ENCODE measurements around the gene HNF1B. TPM values are rescaled to one million over a fixed set of nuclear protein-coding genes. Genes with fewer than 3 reads are reported as not detected.

HNF1B gene
- total RNA-seq, 3 donors from 2014 or later (not counting 1 experiment from before 2014, with no cell fraction given) = not detected

DNA sequence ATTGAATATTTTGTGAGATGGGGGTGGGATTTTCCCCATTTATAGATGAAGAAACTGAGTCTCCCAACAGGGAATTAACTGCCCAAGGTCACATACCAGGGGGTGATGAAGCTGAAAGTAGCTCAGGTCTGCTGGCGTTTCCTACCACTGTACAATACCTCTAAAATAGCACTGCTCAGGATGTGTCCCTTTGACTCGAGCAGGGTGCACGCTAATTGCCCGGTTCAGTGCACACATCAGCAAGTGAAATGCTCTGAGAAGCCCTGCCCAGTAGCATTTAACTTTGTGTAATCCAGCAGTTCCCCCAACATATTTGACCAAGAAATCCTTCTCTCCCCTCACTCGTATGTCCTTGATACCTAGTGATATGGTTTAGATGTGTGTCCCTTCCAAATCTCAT lies 51.5 kb downstream of the HNF1B start:
- H3K27ac Mint-ChIP-seq = no peak overlapping the region
- TF ChIP-seq, protein P1, sequence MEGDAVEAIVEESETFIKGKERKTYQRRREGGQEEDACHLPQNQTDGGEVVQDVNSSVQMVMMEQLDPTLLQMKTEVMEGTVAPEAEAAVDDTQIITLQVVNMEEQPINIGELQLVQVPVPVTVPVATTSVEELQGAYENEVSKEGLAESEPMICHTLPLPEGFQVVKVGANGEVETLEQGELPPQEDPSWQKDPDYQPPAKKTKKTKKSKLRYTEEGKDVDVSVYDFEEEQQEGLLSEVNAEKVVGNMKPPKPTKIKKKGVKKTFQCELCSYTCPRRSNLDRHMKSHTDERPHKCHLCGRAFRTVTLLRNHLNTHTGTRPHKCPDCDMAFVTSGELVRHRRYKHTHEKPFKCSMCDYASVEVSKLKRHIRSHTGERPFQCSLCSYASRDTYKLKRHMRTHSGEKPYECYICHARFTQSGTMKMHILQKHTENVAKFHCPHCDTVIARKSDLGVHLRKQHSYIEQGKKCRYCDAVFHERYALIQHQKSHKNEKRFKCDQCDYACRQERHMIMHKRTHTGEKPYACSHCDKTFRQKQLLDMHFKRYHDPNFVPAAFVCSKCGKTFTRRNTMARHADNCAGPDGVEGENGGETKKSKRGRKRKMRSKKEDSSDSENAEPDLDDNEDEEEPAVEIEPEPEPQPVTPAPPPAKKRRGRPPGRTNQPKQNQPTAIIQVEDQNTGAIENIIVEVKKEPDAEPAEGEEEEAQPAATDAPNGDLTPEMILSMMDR (IDR thresholded peaks at IDR 0.05) = no peak
- WGBS (ENCODE audit: insufficient coverage) = 80% methylated on average over 4 of the region's 5 CpGs

DNA sequence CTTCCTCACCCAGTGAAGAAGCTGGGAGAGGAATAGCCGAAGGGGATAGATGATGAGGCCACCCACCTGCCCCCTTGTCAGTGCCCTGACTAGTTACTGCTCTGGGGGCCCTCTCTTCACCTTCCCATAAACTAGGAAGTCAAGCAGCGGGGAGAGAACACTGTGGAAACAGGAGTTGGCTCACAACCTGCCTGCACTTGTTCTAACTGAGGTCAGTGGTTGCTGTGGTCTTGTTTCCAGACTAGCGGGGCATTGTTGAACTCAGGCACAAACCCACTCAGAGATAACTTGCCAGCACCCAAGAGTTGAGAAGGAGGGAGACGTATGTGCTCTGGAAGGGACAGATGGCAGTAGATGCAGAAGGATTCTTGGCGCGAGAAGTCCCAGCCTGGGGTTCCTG lies 53.1 kb downstream of the HNF1B start:
- intact Hi-C loops (cut with micrococcal nuclease) = no loop called here
- DNase-seq (no peak), ATAC-seq (no peak)
- Mint-ChIP-seq H3K4me1 (no peaks in the 10 kb centered on the region), H3K36me3 (no peaks in the 10 kb centered on the region), H3K27me3 (ENCODE audit: low read depth in 2 of 2) (peaks cover 10% of the 10 kb centered on the region in 2 donors), H3K9me3 (no peaks in the 10 kb centered on the region), H3K4me3 (no peak overlapping the region), H3K27ac (no peak overlapping the region)
- no peak overlapping the region for H3K27ac ChIP-seq (ENCODE audit: low read length)
- no peak overlapping the region for H3K4me3 ChIP-seq (ENCODE audit: low read length)
- H3K27me3 ChIP-seq (ENCODE audit: control insufficient read depth, insufficient read depth, low read length) = no peaks in the 10 kb centered on the region
- 64% methylated on average over 6 of the region's 6 CpGs for WGBS (ENCODE audit: insufficient coverage)
- peaks cover 6% of the 10 kb centered on the region for H3K9me3 ChIP-seq (ENCODE audit: control insufficient read depth, insufficient read depth, low read length)
- no peaks in the 10 kb centered on the region for H3K36me3 ChIP-seq (ENCODE audit: control insufficient read depth, insufficient read depth, low read length)
- TF ChIP-seq, protein P1 (IDR thresholded peaks at IDR 0.05) = no peak
- H3K4me1 ChIP-seq (ENCODE audit: control insufficient read depth, insufficient read depth, low read length) = no peaks in the 10 kb centered on the region

More for the DNA sequence above, 51.5 kb downstream of the HNF1B start:
- no peaks in the 10 kb centered on the region for H3K9me3 Mint-ChIP-seq
- H3K27me3 Mint-ChIP-seq (ENCODE audit: low read depth in 2 of 2) = peaks cover 10 to 19% of the 10 kb centered on the region in 2 donors
- Histone ChIP-seq H3K27me3 (ENCODE audit: control insufficient read depth, insufficient read depth, low read length) (no peaks in the 10 kb centered on the region), H3K36me3 (ENCODE audit: control insufficient read depth, insufficient read depth, low read length) (no peaks in the 10 kb centered on the region), H3K27ac (ENCODE audit: low read length) (no peak overlapping the region), H3K9me3 (ENCODE audit: control insufficient read depth, insufficient read depth, low read length) (peaks cover 6% of the 10 kb centered on the region), H3K4me3 (ENCODE audit: low read length) (no peak overlapping the region), H3K4me1 (ENCODE audit: control insufficient read depth, insufficient read depth, low read length) (no peaks in the 10 kb centered on the region)
- no peaks in the 10 kb centered on the region for H3K4me1 Mint-ChIP-seq
- ATAC-seq (no peak), DNase-seq (no peak)
- H3K36me3 Mint-ChIP-seq = no peaks in the 10 kb centered on the region
- no peak overlapping the region for H3K4me3 Mint-ChIP-seq
- intact Hi-C loops (cut with micrococcal nuclease) = no loop called here

DNA sequence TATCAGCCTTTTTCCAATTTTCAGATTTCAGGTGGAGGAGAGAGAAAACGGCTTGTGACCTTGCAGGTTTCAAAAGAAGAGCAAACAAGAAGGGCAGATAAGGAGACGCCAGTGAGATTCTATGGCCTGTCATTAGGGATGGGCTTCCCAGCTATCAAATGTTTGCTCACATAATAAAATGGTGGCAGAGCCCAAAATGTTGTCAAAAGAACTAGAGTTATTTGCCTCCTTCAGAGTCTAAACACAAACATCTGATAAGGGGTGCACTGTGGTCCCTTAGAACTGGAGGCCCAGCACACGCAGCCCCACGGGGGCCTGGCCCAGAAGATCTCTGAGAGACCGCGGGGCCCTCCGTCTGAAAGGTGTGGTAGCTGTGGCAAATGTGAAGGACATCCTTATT lies 55.5 kb downstream of the HNF1B start:
- no peaks in the 10 kb centered on the region for H3K27me3 ChIP-seq (ENCODE audit: control insufficient read depth, insufficient read depth, low read length)
- H3K9me3 Mint-ChIP-seq = no peaks in the 10 kb centered on the region

More for the DNA sequence above, 55.5 kb downstream of the HNF1B start:
- H3K36me3 ChIP-seq (ENCODE audit: control insufficient read depth, insufficient read depth, low read length) = no peaks in the 10 kb centered on the region
- Mint-ChIP-seq H3K4me3 (no peak overlapping the region), H3K36me3 (no peaks in the 10 kb centered on the region), H3K4me1 (no peaks in the 10 kb centered on the region), H3K27ac (no peak overlapping the region), H3K27me3 (ENCODE audit: low read depth in 2 of 2) (peaks cover 10% of the 10 kb centered on the region in 2 donors)
- ATAC-seq (no peak), DNase-seq (no peak)
- no peak overlapping the region for H3K4me3 ChIP-seq (ENCODE audit: low read length)
- TF ChIP-seq, protein P1 (IDR thresholded peaks at IDR 0.05) = no peak
- H3K9me3 ChIP-seq (ENCODE audit: control insufficient read depth, insufficient read depth, low read length) = no peaks in the 10 kb centered on the region
- WGBS (ENCODE audit: insufficient coverage) = 85% methylated on average over 7 of the region's 7 CpGs
- H3K27ac ChIP-seq (ENCODE audit: low read length) = no peak overlapping the region
- no peaks in the 10 kb centered on the region for H3K4me1 ChIP-seq (ENCODE audit: control insufficient read depth, insufficient read depth, low read length)
- intact Hi-C loops (cut with micrococcal nuclease) = no loop called here

Data from natural killer cell (primary cell).